Measurements from ENCODE around the gene HCCS.
A peak's percentile ranks its signal among the peaks of the same experiment; 100 is the strongest.

HCCS gene

DNA sequence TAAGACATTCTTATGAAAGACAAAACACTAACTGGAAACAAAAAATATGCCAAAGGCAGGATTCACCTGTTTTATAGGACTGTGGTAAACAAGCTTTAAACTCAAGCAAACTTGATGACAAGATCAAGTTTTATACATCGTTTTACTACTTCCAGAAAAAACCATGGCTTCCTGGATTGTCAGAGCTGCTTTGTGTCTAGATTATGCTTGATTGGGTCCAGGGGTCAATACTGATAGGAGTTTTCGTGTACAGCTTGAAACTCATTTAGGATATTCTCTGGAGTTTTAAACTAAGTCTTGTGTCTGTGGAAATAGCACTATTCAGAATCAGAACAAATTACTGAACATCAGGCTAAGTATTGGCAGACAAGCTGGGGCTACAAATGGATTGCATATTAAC lies 13.0 kb downstream of the HCCS start:
- Histone ChIP-seq H3K9ac (ENCODE audit: low read length) (no peak overlapping the region), H3K27ac (ENCODE audit: low read depth, low read length) (no peak overlapping the region), H3K9me3 (ENCODE audit: low read length) (no peaks in the 10 kb centered on the region), H3K4me1 (ENCODE audit: insufficient read depth, low read length) (no peaks in the 10 kb centered on the region), H3K27me3 (ENCODE audit: control insufficient read depth in 1 of 2, insufficient read depth in 2 of 2, low read length in 2 of 2) (no peaks in the 10 kb centered on the region), H3K36me3 (ENCODE audit: insufficient read depth, low read length) (no peaks in the 10 kb centered on the region), H3K4me3 (ENCODE audit: low read depth in 1 of 2, low read length in 2 of 2) (no peak overlapping the region)

DNA sequence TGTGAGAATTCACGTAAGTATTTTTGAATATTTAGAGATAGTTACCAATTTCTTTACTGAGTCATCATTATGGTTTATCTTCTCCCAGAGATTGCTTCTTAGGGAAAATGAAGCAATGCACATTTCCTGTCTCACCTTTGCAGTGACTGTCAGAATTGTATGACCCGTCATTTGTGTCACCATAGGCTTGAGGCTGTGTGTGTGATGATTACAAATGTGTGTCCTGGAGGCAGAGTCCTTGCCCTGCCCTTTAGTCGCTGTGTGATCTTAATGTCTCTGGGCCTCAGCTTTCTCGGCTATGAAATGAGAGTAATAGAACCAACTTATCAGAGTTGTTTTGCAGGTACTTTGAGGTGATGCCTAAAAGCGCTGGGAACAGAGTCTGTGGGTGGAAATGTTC lies 13.9 kb downstream of the HCCS start:
- Histone ChIP-seq H3K27ac (ENCODE audit: low read depth, low read length) (no peak overlapping the region), H3K4me3 (ENCODE audit: low read depth in 1 of 2, low read length in 2 of 2) (no peak overlapping the region), H3K27me3 (ENCODE audit: control insufficient read depth in 1 of 2, insufficient read depth in 2 of 2, low read length in 2 of 2) (no peaks in the 10 kb centered on the region), H3K4me1 (ENCODE audit: insufficient read depth, low read length) (no peaks in the 10 kb centered on the region), H3K36me3 (ENCODE audit: insufficient read depth, low read length) (no peaks in the 10 kb centered on the region), H3K9ac (ENCODE audit: low read length) (no peak overlapping the region), H3K9me3 (ENCODE audit: low read length) (no peaks in the 10 kb centered on the region)

DNA sequence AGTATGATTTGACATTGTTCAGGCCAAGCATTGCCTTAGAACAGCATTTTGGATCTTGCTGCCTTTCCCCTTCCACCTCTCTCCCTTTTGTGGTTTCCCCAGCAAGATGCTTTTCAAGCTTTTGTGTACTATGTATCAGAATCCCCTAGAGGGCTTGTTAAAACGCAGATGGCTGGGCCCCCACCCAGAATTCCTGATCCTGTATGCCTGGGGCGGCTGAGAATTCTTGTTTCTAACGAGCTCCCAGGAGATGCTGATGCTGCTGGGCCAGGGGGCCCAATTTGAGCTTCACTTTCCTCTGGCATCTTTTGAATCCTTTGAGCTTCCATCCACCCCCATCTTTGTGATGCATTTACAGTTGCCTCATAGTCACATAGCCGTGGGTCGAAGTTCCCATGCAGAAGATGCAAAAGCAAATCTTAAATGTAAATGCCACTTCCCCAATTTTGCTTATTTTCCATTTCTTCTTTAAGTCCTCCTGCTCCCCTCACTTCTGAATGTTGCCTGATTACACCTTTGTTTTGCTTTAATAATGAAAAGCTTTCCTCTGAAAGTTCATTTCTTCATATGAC lies 18.5 kb downstream of the HCCS start:
- Histone ChIP-seq H3K36me3 (ENCODE audit: insufficient read depth, low read length) (no peaks in the 10 kb centered on the region), H3K4me3 (ENCODE audit: low read depth in 1 of 2, low read length in 2 of 2) (no peak overlapping the region), H3K9me3 (ENCODE audit: low read length) (no peaks in the 10 kb centered on the region), H3K9ac (ENCODE audit: low read length) (no peak overlapping the region), H3K27ac (ENCODE audit: low read depth, low read length) (no peak overlapping the region), H3K4me1 (ENCODE audit: insufficient read depth, low read length) (no peaks in the 10 kb centered on the region), H3K27me3 (ENCODE audit: control insufficient read depth in 1 of 2, insufficient read depth in 2 of 2, low read length in 2 of 2) (no peaks in the 10 kb centered on the region)

DNA sequence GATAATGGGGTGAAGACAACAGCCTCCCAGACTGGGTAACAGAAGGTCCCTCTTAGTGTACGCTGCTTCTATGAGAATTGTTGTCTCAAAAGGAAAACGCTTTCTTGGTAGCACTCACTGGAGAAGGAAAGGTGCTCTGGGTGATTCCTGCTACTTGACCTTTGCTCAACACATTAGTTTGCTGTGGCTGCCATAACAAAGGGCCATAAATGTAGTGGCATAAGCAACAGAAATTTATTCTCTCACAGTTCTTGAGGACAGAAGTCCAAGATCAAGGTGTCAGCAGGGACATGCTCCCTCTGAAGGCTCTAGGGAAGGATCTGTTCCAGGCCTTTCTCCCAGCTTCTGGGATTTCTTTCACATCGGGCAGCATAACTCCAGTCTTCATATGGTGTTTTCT lies 19.0 kb downstream of the HCCS start:
- Histone ChIP-seq H3K27me3 (ENCODE audit: control insufficient read depth in 1 of 2, insufficient read depth in 2 of 2, low read length in 2 of 2) (no peaks in the 10 kb centered on the region), H3K4me1 (ENCODE audit: insufficient read depth, low read length) (no peaks in the 10 kb centered on the region), H3K9ac (ENCODE audit: low read length) (no peak overlapping the region), H3K36me3 (ENCODE audit: insufficient read depth, low read length) (no peaks in the 10 kb centered on the region), H3K27ac (ENCODE audit: low read depth, low read length) (no peak overlapping the region), H3K4me3 (ENCODE audit: low read depth in 1 of 2, low read length in 2 of 2) (no peak overlapping the region), H3K9me3 (ENCODE audit: low read length) (no peaks in the 10 kb centered on the region)

DNA sequence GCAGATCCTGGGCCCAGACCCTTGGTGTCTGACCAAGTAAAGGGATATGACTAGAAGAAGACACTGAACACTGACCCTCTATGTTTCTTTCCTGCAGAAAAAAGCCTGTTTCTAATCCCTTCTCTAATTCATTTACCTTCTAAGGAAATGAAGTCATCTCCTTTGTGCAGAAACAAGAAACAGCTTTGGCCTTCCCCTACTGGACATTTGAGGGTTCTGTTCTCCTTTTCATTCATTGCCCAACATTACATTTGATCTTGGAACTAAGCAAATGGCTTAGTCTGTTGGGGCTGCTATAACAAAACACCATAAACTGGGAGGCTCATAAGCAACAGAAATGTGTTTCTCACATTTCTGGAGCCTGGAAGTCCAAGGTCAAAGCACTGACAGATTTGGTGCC lies 20.0 kb downstream of the HCCS start:
- no peaks in the 10 kb centered on the region for H3K4me1 ChIP-seq (ENCODE audit: insufficient read depth, low read length)
- no peak overlapping the region for H3K9ac ChIP-seq (ENCODE audit: low read length)
- no peaks in the 10 kb centered on the region for H3K27me3 ChIP-seq (ENCODE audit: control insufficient read depth in 1 of 2, insufficient read depth in 2 of 2, low read length in 2 of 2)
- no peak overlapping the region for H3K4me3 ChIP-seq (ENCODE audit: low read depth in 1 of 2, low read length in 2 of 2)
- no peaks in the 10 kb centered on the region for H3K9me3 ChIP-seq (ENCODE audit: low read length)
- H3K27ac ChIP-seq (ENCODE audit: low read depth, low read length) = no peak overlapping the region
- H3K36me3 ChIP-seq (ENCODE audit: insufficient read depth, low read length) = no peaks in the 10 kb centered on the region

DNA sequence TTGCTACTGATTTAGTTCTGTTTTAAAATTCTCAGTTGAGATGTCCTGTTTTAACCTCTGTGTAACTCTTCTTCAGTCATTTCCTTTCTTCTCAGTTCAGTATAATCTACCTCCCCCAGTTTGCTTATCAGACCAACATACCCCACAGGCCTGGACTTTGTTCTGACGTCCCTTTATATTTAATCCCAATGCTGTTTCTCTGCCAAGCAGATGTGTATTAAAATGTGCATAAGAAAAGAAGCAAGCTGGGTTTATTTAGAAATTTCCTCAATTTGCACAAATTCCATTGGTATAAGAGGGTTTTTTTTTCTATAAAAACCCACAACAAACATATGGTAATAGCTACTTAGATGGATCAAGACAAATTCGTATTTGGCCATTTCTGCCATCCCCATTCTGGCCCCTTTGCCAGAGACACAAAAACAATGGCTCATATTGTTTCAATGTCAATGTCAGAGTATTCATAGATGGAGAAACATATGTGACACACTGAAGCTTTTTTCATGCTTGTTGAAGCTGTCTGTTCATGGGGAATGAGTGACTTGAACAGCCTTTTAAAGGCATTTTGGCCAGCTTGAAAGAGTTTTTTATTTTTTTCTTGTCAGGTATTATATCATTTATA lies 24.5 kb downstream of the HCCS start:
- no peaks in the 10 kb centered on the region for H3K36me3 ChIP-seq (ENCODE audit: insufficient read depth, low read length)
- no peak overlapping the region for H3K9ac ChIP-seq (ENCODE audit: low read length)
- no peak overlapping the region for H3K4me3 ChIP-seq (ENCODE audit: low read depth in 1 of 2, low read length in 2 of 2)
- no peaks in the 10 kb centered on the region for H3K27me3 ChIP-seq (ENCODE audit: control insufficient read depth in 1 of 2, insufficient read depth in 2 of 2, low read length in 2 of 2)
- H3K27ac ChIP-seq (ENCODE audit: low read depth, low read length) = no peak overlapping the region
- no peaks in the 10 kb centered on the region for H3K9me3 ChIP-seq (ENCODE audit: low read length)
- H3K4me1 ChIP-seq (ENCODE audit: insufficient read depth, low read length) = no peaks in the 10 kb centered on the region

DNA sequence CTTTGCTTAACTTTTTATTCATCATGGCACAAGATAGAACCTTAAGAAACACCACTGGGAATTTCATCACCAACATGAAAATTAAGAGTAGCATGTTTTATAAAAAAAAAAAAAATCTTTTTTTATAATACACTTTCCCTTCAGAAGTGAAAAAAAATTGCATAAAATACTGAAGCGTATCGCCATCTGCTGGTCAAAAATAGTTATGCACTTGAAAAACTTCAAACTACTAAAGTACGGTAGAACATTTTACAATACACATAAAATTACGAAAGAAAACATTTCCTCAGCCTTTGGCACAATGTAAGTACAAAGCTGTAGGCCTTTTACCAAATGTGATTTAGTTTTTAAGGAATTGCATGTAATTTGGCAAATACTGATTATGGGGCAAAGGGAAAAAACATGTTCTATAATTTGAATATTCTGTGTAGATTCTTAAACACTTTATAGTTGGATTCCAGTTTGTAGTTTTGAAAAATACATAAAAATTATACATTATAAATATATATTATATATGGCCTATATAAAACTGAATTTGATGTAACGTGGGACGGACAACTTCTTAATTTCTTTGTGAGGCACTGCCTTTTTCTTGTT lies 26.5 kb downstream of the HCCS start:
- Histone ChIP-seq H3K4me3 (ENCODE audit: low read depth in 1 of 2, low read length in 2 of 2) (no peak overlapping the region), H3K36me3 (ENCODE audit: insufficient read depth, low read length) (no peaks in the 10 kb centered on the region), H3K27me3 (ENCODE audit: control insufficient read depth in 1 of 2, insufficient read depth in 2 of 2, low read length in 2 of 2) (no peaks in the 10 kb centered on the region), H3K9ac (ENCODE audit: low read length) (no peak overlapping the region), H3K27ac (ENCODE audit: low read depth, low read length) (no peak overlapping the region), H3K4me1 (ENCODE audit: insufficient read depth, low read length) (no peaks in the 10 kb centered on the region), H3K9me3 (ENCODE audit: low read length) (no peaks in the 10 kb centered on the region)

DNA sequence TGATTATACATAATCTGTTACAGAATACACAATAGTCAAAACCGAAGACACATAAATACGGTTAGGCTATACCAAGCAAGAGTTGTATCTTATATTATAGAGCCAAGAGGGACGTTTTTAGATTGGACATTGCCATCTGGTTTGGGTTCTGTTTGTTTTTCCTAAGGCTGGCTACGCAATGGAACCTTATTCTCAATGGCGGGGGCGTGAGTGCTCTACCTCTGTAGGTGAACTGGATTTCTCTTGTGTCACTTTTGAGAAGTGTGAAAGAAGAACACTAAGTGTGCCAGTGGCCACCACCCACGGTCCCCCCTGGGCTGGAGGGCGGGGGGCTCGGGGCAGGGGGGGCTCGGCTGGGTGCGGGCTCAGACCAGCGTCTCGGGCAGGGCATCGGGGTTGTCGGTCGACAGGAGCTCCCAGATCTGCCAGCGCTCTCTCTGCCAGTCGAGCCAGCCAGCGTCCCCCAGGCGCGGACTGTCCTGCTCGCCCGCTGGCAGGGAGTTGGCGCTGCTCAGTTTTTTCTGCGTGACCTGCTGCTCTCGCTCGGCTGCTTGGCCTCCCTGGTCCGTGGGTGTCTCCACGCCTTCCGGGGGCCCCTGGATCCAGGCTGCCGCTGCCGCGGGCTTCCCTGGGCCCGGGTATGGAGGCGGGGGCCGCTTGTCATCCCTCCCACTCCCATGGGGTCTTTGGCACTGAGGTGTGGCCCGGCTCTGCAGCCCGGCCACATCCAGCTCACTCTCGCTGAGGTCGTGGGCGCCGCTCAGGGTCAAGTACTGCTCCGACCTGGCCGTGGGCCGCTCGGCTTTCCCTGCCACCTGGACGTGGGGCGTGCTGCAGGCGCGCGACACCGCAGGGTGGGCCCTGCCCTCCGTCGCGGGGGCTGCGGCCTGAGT lies 27.6 kb downstream of the HCCS start:
- H3K36me3 ChIP-seq (ENCODE audit: insufficient read depth, low read length) = no peaks in the 10 kb centered on the region
- no peak overlapping the region for H3K9ac ChIP-seq (ENCODE audit: low read length)
- no peaks in the 10 kb centered on the region for H3K9me3 ChIP-seq (ENCODE audit: low read length)
- no peak overlapping the region for H3K4me3 ChIP-seq (ENCODE audit: low read depth in 1 of 2, low read length in 2 of 2)
- H3K4me1 ChIP-seq (ENCODE audit: insufficient read depth, low read length) = no peaks in the 10 kb centered on the region
- H3K27me3 ChIP-seq (ENCODE audit: control insufficient read depth in 1 of 2, insufficient read depth in 2 of 2, low read length in 2 of 2) = no peaks in the 10 kb centered on the region
- no peak overlapping the region for H3K27ac ChIP-seq (ENCODE audit: low read depth, low read length)

DNA sequence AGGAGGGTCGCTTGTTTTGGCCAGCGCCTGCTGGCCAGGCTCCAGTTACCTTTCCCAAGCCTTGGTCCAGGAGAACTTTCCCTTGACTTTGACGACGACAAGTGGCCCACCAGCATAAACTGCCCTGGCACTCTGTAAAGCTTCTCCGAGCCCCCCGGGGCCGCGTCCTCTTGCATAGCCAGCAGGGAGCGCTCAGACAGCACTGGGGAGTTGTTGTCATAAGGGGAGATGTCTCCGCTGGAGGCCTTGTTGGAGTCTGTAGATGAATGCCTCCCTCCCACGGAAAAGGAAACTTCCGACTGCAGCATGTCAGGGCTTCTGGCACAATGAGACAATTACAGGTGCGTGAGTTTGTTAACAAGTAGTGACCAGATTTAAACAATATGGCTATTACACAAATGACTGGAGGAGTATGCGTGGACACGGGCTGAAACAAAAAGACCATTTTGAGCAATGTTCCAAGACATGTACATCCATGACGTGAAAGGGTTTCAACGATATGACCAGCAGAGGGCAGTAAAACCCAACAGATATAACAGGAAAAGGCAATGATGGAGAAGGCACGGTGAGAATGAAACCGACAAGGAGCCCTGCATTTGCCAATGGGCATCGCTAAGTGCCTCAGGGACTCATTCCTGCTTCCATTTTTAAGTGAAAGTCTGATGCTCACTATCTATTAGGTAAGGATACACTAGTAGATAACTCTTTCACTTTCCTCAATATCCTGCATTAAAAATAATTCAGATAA lies 33.0 kb downstream of the HCCS start:
- no peak overlapping the region for H3K4me3 ChIP-seq (ENCODE audit: low read depth in 1 of 2, low read length in 2 of 2)
- H3K27me3 ChIP-seq (ENCODE audit: control insufficient read depth in 1 of 2, insufficient read depth in 2 of 2, low read length in 2 of 2) = no peaks in the 10 kb centered on the region
- no peaks in the 10 kb centered on the region for H3K9me3 ChIP-seq (ENCODE audit: low read length)
- no peaks in the 10 kb centered on the region for H3K36me3 ChIP-seq (ENCODE audit: insufficient read depth, low read length)
- H3K9ac ChIP-seq (ENCODE audit: low read length) = no peak overlapping the region
- H3K4me1 ChIP-seq (ENCODE audit: insufficient read depth, low read length) = peaks cover 10% of the 10 kb centered on the region
- peak overlapping the region; percentile 4 for H3K27ac ChIP-seq (ENCODE audit: low read depth, low read length)

DNA sequence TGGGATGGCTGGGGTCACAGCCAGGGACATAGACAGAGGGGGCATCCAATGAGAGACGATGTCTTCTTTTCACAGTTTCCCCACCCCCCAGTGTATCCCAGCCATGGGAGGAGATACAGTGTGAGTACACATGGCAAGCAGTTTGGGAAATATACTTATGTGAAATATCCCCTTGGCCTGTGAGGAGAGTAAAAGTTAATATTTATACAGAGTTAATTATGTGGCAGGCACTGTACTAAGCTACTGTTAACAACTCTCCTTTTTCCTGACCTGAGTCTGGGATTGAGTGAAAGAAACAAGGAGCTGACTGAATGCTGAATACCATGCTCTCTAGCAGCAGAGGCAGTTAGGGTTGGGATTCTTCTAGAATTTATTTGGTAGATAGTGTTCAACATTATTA lies 35.3 kb downstream of the HCCS start:
- H3K9ac ChIP-seq (ENCODE audit: low read length) = no peak overlapping the region
- H3K27ac ChIP-seq (ENCODE audit: low read depth, low read length) = no peak overlapping the region
- peaks cover 10% of the 10 kb centered on the region for H3K4me1 ChIP-seq (ENCODE audit: insufficient read depth, low read length)
- H3K9me3 ChIP-seq (ENCODE audit: low read length) = no peaks in the 10 kb centered on the region
- no peaks in the 10 kb centered on the region for H3K27me3 ChIP-seq (ENCODE audit: control insufficient read depth in 1 of 2, insufficient read depth in 2 of 2, low read length in 2 of 2)
- H3K4me3 ChIP-seq (ENCODE audit: low read depth in 1 of 2, low read length in 2 of 2) = no peak overlapping the region
- no peaks in the 10 kb centered on the region for H3K36me3 ChIP-seq (ENCODE audit: insufficient read depth, low read length)

DNA sequence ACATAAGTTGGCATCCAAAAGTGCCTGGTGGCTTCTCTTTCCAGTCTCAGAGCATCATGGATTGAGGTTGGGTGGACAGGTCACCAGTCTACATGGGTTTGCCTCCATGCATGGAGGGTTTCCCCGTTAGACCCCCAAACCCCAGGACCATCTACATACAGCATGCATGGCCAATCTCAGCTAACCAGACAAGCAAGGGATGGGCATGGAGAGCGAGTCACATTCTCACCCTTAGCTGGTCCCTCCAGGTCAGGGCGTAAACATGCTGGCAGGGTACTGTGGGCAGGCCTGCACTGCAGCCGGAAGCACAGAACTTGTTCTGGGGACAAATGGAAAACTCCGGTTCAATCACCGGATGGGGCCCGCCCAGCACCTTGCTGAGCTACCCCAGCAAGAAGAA lies 37.3 kb downstream of the HCCS start:
- peaks cover 10% of the 10 kb centered on the region for H3K4me1 ChIP-seq (ENCODE audit: insufficient read depth, low read length)
- H3K27me3 ChIP-seq (ENCODE audit: control insufficient read depth in 1 of 2, insufficient read depth in 2 of 2, low read length in 2 of 2) = no peaks in the 10 kb centered on the region
- no peaks in the 10 kb centered on the region for H3K9me3 ChIP-seq (ENCODE audit: low read length)
- no peaks in the 10 kb centered on the region for H3K36me3 ChIP-seq (ENCODE audit: insufficient read depth, low read length)
- H3K4me3 ChIP-seq (ENCODE audit: low read depth in 1 of 2, low read length in 2 of 2) = no peak overlapping the region
- no peak overlapping the region for H3K9ac ChIP-seq (ENCODE audit: low read length)
- H3K27ac ChIP-seq (ENCODE audit: low read depth, low read length) = no peak overlapping the region

Measured in muscle layer of colon (tissue), 2 donors.